ENCODE results near the gene SULT1C3.

The SULT1C3 gene

DNA sequence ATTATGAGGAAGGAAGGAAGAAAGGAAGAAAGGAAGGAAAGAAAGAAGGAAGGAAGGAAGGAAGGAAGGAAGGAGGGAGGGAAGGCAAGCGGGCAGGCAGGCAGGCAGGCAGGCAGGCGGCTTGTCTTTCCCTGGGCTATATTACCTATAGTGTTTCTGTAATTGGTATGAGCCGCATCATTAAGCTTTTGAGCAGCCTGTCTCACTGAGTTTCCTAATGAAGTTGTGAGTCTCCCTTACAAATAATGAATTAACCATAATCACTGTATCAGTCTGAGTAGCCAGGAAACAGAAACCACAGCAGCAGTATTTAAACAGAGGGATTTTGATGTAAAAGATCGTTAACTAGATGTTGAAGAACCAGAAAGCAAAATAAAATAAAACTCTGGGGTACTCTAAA lies 11.8 kb upstream of the SULT1C3 start:
- Mint-ChIP-seq H3K4me3 (no peak overlapping the region), H3K9me3 (peaks cover 6% of the 10 kb centered on the region), H3K36me3 (no peaks in the 10 kb centered on the region), H3K27ac (no peak overlapping the region), H3K27me3 (peaks cover 10% of the 10 kb centered on the region), H3K4me1 (no peaks in the 10 kb centered on the region)
- ATAC-seq, result no peak

DNA sequence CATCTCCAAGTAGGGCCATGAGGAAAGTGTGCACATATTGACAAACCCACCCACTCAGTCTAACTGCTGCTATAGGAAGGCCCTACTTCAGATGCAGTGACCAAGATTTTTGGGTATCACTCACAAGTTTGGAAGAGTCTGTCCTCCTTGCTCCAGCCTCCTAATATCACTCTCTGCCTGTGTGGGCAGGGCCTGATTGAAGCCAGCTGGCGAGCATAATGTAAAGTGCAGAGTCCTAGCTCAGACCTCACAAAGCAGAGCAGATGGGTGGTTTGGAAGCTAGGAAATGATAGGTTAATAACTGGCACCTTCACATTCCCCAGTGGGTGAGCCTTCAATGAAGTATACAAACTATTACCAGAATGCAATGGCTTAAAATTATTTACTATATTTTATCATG lies 11.2 kb upstream of the SULT1C3 start:
- H3K27me3 Mint-ChIP-seq, result peaks cover 10% of the 10 kb centered on the region
- no peak for ATAC-seq
- no peaks in the 10 kb centered on the region for H3K4me1 Mint-ChIP-seq
- H3K36me3 Mint-ChIP-seq, result no peaks in the 10 kb centered on the region
- H3K4me3 Mint-ChIP-seq, result no peak overlapping the region
- H3K27ac Mint-ChIP-seq, result no peak overlapping the region
- peaks cover 5% of the 10 kb centered on the region for H3K9me3 Mint-ChIP-seq

DNA sequence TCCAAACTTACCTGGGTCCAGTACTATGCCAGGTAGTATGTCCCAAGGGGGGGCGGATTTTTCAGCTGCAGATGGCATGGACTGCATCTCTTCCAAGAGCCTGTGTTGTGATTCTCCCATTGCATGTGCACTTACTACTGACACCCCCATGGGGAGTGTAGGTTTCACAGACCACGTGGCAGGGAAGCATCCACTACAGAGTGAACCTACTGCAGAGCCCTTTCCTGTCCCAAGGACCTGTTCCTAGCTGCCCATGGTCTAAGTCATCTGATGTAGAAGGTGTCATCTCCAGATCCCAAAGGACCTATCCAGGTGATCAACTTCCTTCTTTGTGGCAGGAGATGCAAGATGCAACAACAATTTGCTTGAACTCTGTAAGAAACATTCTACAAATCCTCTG lies 9.9 kb upstream of the SULT1C3 start:
- Mint-ChIP-seq H3K4me1 (no peaks in the 10 kb centered on the region), H3K27ac (no peak overlapping the region), H3K27me3 (peaks cover 10% of the 10 kb centered on the region), H3K4me3 (no peak overlapping the region), H3K36me3 (no peaks in the 10 kb centered on the region), H3K9me3 (peaks cover 1% of the 10 kb centered on the region)
- no peak for ATAC-seq

DNA sequence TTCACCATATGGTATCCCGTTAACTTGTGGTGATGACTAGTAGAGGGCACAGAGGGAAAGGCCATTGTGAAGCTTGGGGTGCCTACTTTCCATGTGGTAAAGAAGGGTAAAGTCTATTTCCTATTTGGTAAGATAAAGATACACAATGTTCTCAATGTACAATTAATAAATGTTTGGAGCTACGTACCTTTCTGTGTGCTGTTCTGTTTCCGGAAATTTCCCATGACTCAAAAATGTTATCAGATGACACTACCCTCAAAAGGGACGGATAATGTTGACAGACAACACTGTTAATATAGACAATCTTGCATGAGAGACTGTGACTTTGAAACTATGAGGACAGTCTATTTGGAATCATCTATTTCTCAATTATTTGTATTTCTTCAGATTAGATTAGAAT lies 4.2 kb upstream of the SULT1C3 start:
- Mint-ChIP-seq H3K4me3 (no peak overlapping the region), H3K36me3 (no peaks in the 10 kb centered on the region), H3K4me1 (no peaks in the 10 kb centered on the region), H3K27ac (no peak overlapping the region), H3K9me3 (peaks cover 8% of the 10 kb centered on the region), H3K27me3 (no peaks in the 10 kb centered on the region)
- no peak for ATAC-seq

DNA sequence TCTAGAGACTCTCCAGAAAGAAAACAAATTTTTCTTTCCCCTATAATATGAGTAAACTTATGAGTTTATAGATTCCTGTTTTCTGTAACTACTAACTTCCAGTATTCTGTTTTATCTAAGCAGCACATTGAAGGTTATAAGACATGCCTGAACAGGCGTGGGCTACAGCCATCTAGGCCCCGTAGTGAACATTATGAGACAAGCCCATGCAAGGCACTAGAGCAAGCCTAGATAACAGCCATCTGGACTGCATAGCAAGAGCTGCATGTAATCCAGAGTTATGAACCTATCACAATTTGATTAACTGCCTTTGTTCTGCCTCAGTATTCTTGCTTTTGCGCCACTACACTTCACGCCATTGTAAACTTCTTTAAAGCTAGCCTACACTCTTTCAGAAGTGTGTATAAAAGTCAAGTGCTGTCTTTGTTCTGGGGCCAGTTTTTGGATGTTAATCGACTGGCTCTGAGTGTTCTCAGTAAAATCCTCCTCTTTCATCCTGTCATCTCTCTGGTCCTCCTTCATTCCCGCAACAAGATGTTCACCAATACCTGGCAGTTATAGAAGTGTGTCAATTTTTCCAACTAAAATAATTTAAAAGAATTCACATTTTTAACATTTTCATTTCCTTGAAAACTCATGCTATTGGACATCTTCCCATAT lies 3.0 kb upstream of the SULT1C3 start:
- no peaks in the 10 kb centered on the region for H3K36me3 Mint-ChIP-seq
- H3K4me3 Mint-ChIP-seq, result no peak overlapping the region
- H3K4me1 Mint-ChIP-seq, result no peaks in the 10 kb centered on the region
- H3K9me3 Mint-ChIP-seq, result peaks cover 8% of the 10 kb centered on the region
- no peak for ATAC-seq
- H3K27ac Mint-ChIP-seq, result no peak overlapping the region
- H3K27me3 Mint-ChIP-seq, result no peaks in the 10 kb centered on the region

DNA sequence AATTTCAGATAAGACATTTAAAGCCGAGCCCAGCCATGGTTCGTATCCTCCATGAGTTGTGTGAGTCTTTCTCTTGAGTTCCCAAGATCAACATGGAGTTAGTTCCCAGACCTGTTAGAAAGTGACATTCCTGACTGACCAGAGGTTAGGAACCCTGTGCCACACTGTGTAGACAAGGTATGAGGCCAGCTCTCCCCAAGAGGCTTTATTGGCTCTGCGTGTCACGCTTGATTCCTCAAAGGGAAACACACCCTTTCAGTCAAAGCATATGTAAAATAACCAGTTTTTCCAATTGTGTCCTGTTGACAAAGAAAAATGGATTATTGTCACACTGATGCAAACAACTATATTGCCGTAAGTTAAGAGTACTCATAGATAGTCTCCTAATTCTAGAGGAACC lies 1.2 kb downstream of the SULT1C3 start:
- Mint-ChIP-seq H3K9me3 (peaks cover 8% of the 10 kb centered on the region), H3K36me3 (no peaks in the 10 kb centered on the region), H3K27me3 (no peaks in the 10 kb centered on the region), H3K27ac (no peak overlapping the region), H3K4me1 (no peaks in the 10 kb centered on the region), H3K4me3 (no peak overlapping the region)
- ATAC-seq, result no peak

DNA sequence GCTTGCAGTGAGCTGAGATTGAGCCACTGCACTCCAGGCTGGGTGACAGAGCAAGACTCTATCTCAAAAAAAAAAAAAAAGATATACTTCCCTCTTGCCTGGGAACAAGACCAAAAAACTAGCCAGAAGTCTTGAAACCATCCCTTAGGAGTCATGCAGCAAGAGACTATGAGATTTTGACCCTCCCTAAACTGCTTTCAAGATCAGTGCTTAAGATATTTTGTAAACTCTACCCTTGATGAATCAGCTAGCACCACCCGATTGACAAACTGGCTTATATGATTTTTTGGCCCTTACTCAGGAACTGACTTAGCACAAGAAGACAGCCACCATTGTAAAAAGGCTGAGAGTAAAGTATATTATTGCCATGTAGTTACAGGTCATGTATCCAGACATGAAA lies 3.8 kb downstream of the SULT1C3 start:
- Mint-ChIP-seq H3K27ac (no peak overlapping the region), H3K4me3 (no peak overlapping the region), H3K9me3 (peaks cover 3% of the 10 kb centered on the region), H3K36me3 (no peaks in the 10 kb centered on the region), H3K27me3 (no peaks in the 10 kb centered on the region), H3K4me1 (no peaks in the 10 kb centered on the region)
- no peak for ATAC-seq

DNA sequence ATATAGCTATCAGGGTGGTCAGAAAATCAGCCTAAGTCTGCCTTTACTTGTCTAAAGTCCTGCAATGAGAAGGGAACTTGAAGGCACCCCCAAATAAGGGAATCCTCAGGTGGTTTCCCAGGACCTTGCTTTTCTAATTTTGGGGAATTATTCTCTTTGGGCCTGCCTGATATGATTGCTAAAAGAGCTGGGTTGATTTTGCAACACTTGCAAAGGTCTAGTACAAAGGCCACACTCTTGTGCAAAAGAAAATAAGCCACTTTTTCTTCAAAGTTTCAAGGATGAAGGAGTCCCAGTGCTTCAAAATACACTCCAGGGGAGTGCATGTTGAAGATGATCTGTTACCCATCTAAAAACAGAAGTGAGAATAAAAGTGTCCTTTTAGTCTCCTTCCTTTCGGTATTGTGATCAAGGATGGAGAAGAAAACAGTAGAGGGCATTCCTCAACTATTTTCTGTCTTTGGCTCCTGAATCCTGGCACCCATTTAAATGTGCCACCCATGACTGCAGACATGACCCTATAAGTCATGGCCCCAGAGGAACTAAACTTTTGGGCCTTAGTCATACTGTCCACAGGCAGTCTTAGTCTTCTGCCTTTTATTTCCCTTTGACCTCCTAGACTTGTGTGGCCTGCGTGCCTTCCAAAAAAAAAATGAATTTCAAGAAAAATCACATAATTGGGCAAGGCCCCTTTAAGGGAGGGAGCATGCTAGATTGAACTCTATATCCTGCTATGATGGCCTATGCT lies 5.1 kb downstream of the SULT1C3 start:
- peaks cover 3% of the 10 kb centered on the region for H3K9me3 Mint-ChIP-seq
- H3K27me3 Mint-ChIP-seq, result no peaks in the 10 kb centered on the region
- no peak overlapping the region for H3K27ac Mint-ChIP-seq
- H3K36me3 Mint-ChIP-seq, result no peaks in the 10 kb centered on the region
- H3K4me3 Mint-ChIP-seq, result no peak overlapping the region
- H3K4me1 Mint-ChIP-seq, result no peaks in the 10 kb centered on the region
- ATAC-seq, result no peak

DNA sequence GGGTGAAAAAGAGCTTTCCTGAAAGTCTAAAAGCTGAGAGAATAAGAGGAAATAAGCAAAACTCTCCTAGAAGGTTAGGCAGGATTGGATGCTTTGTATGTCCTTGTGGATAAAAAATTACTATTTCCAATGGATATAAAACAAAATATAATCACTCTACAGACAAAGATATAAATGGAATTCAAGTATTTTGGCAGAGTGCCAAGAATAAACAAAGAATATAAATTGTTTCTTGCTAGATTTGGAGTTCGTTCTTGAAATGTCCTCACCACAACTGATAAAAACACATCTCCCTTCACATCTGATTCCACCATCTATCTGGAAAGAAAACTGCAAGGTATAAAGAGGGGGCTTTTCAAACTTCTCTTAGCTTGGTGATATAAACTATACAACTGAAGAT lies 13.3 kb downstream of the SULT1C3 start:
- no peaks in the 10 kb centered on the region for H3K36me3 Mint-ChIP-seq
- no peak overlapping the region for H3K27ac Mint-ChIP-seq

DNA sequence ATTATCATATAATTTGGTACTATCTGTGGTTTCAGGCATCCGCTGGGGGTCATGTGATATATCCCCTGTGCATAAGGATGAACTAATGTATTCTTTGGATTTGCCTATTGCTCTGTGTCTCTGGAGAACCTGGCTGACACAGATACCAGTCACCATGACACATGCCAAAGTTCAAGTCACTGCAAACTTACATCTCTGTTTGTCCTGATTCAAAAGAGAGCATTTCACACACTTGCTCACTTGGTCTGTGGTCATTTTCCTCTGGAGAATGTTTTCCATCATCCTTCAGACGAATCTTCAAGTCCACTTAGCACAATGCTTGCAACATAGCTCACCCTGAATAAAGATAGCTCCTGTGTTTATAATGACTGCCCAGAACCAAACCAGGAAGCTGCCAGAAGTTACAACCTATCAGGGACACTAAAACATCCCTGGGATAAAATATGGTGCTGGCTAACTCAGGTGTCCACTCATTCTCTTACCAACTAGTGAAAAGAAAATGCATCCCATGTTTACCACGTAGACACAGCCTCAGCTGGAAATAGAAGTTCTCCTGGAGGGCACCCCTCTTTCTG lies 18.1 kb downstream of the SULT1C3 start:
- H3K27ac Mint-ChIP-seq, result no peak overlapping the region
- H3K36me3 Mint-ChIP-seq, result no peaks in the 10 kb centered on the region

More for the DNA sequence above, 13.3 kb downstream of the SULT1C3 start:
- H3K27me3 Mint-ChIP-seq, result no peaks in the 10 kb centered on the region
- no peaks in the 10 kb centered on the region for H3K9me3 Mint-ChIP-seq
- no peaks in the 10 kb centered on the region for H3K4me1 Mint-ChIP-seq
- no peak overlapping the region for H3K4me3 Mint-ChIP-seq
- no peak for ATAC-seq

DNA sequence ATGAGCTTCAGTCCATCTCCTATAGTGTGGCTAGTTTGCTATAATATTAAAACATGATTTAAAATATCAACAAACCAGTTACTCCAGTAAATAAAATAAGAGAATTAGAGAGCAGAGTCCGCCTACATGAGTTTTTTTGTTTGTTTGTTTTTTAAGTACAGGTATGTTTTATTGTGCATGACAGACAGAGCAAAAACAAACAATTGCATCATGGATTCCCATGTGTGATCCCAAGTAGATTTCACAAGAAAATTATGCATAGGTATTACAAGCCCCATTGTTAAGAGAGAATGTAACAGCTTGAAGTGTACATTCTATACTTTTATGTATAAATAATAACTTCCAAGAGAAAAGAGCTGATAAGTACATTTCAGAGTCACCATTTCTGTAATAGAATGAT lies 21.0 kb downstream of the SULT1C3 start:
- Mint-ChIP-seq H3K27ac (no peak overlapping the region), H3K4me1 (no peaks in the 10 kb centered on the region), H3K4me3 (no peak overlapping the region), H3K9me3 (no peaks in the 10 kb centered on the region), H3K36me3 (no peaks in the 10 kb centered on the region), H3K27me3 (peaks cover 8% of the 10 kb centered on the region)
- no peak for ATAC-seq

More for the DNA sequence above, 18.1 kb downstream of the SULT1C3 start:
- no peaks in the 10 kb centered on the region for H3K4me1 Mint-ChIP-seq
- no peak overlapping the region for H3K4me3 Mint-ChIP-seq
- no peaks in the 10 kb centered on the region for H3K9me3 Mint-ChIP-seq
- no peaks in the 10 kb centered on the region for H3K27me3 Mint-ChIP-seq
- no peak for ATAC-seq

DNA sequence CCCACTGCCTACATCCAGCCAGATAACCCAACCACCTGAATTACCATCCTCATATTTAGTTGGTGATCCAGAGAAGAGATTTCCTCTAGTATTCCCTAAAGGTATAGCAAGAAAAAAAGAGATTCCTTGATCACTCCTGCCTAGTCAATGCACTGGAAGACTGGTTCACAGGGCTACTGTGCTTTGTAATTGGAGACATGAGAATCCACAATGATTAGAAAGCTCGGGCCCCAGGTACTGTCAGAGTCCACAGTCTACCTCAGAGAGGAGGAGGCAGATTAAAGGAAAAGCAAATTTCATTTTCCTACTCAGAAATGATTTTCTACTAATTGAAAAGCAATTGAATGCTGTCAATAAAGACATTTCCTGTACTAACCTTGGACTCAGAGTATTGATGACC lies 22.3 kb downstream of the SULT1C3 start:
- peaks cover 10% of the 10 kb centered on the region for H3K27me3 Mint-ChIP-seq
- no peak overlapping the region for H3K27ac Mint-ChIP-seq
- H3K36me3 Mint-ChIP-seq, result no peaks in the 10 kb centered on the region
- no peak overlapping the region for H3K4me3 Mint-ChIP-seq
- ATAC-seq, result no peak
- no peaks in the 10 kb centered on the region for H3K9me3 Mint-ChIP-seq
- no peaks in the 10 kb centered on the region for H3K4me1 Mint-ChIP-seq

DNA sequence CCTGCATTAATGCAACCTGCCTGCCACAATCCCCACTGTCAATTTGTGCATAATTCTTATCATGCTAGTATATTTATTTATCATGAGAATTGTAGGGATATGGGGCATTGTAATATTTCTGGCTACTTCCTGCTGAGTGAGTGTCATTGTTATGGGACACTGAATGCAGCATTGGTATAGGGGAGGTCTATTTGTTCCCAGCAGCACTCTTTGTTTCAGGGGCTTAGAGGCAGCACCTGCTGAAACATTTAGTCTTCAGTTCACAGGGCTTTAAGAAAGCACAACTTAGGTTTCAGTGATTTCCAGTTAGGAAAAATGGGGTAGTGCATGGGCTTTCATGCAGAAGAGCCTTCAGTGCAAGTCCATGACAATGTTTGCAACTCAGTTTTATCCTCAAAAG lies 23.6 kb downstream of the SULT1C3 start:
- Mint-ChIP-seq H3K9me3 (no peaks in the 10 kb centered on the region), H3K27me3 (peaks cover 10% of the 10 kb centered on the region), H3K36me3 (no peaks in the 10 kb centered on the region), H3K27ac (no peak overlapping the region), H3K4me1 (no peaks in the 10 kb centered on the region), H3K4me3 (no peak overlapping the region)
- no peak for ATAC-seq

DNA sequence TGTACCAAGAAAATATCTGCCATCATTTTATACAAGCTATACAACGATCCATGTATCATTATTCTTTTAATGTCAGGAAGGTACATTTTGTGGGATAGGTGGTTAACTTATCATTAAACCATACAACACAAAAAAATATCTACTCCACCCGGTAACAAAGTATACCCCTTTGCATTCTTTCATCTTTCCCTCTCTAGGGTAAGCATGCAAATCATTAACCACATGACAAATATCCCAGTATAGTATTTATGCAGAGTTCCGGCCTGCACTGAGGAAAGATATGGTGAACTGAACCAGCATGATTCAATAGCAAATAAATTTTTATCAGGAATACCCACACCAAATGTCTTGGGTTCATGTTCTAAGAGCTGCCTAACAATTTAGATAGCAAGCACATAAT lies 26.4 kb downstream of the SULT1C3 start:
- H3K4me3 Mint-ChIP-seq, result no peak overlapping the region
- H3K36me3 Mint-ChIP-seq, result no peaks in the 10 kb centered on the region
- H3K27me3 Mint-ChIP-seq, result peaks cover 24% of the 10 kb centered on the region
- H3K9me3 Mint-ChIP-seq, result no peaks in the 10 kb centered on the region
- no peak overlapping the region for H3K27ac Mint-ChIP-seq
- no peaks in the 10 kb centered on the region for H3K4me1 Mint-ChIP-seq
- ATAC-seq, result no peak

DNA sequence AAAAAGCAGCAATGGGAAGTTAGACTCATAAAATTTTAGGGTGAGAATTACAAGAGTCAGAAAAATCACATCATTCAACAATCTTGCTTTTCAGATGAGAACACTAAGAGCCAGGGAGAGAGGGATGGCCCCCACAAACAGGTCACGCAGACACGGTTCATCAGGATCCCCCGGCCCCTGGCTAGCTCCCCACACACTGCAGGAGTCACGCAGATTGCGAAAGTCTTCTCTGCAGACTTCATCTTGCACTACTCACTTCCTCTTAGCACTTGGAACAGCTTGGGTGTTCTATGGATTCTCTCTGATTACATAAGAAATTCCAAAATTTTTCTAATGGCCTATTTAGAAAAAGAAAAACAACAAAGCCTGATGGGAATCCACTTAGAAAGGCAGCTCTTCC lies 27.3 kb downstream of the SULT1C3 start:
- Mint-ChIP-seq H3K27ac (no peak overlapping the region), H3K4me1 (no peaks in the 10 kb centered on the region), H3K9me3 (no peaks in the 10 kb centered on the region), H3K27me3 (peaks cover 31% of the 10 kb centered on the region), H3K36me3 (no peaks in the 10 kb centered on the region), H3K4me3 (no peak overlapping the region)
- no peak for ATAC-seq

DNA sequence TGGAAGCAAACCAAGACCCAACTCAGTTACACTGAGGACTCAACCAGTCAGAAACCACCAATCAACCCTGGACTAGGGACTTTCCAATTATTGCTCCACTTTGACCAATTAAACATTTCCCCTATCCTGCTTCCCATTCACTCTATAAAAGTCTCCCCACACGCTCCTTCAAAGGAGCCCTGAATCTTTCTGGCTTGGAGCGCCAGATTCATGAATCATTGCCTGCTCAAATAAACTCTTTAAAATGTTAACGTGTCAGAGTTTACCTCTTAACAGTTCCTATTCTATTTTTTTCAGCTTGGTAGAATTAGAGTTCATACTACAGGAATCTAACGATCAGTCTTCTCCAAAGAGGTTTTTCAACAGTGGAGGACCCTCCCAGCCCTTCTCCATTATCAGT lies 28.2 kb downstream of the SULT1C3 start:
- H3K27me3 Mint-ChIP-seq, result peaks cover 31% of the 10 kb centered on the region
- no peak overlapping the region for H3K4me3 Mint-ChIP-seq
- no peaks in the 10 kb centered on the region for H3K9me3 Mint-ChIP-seq
- H3K36me3 Mint-ChIP-seq, result no peaks in the 10 kb centered on the region
- H3K27ac Mint-ChIP-seq, result no peak overlapping the region
- no peaks in the 10 kb centered on the region for H3K4me1 Mint-ChIP-seq
- no peak for ATAC-seq
